IPS-18a (cell line): Measurements from ENCODE around the gene DUS3L.
"Not testable (repeated sequence)": the region's sequence is repeated elsewhere in the genome, so short reads cannot be mapped to it uniquely, and the experiment has no call there.

ENCODE experiments used
- H3K27ac ChIP-seq: one replicate; pipeline ENCODE4 v1.5.1; 2013; ENCODE audit warnings: low read length
- H3K27me3 ChIP-seq: one replicate; pipeline ENCODE4 v1.6.1; 2013; ENCODE audit warnings: mild to moderate bottlenecking, low read length; ENCODE audit not compliant: control insufficient read depth, insufficient read depth
- H3K36me3 ChIP-seq: one replicate; pipeline ENCODE4 v1.6.1; 2013; ENCODE audit warnings: low read depth, low read length; ENCODE audit not compliant: control insufficient read depth
- H3K4me1 ChIP-seq: one replicate; pipeline ENCODE4 v1.6.1; 2013; ENCODE audit warnings: low read depth, low read length; ENCODE audit not compliant: control insufficient read depth
- H3K4me3 ChIP-seq: one replicate; pipeline ENCODE4 v1.5.1; 2013; ENCODE audit warnings: low read length
- H3K9ac ChIP-seq: one replicate; pipeline ENCODE4 v1.6.1; 2013; ENCODE audit warnings: mild to moderate bottlenecking, low read length, moderate library complexity
- H3K9me3 ChIP-seq: one replicate; pipeline ENCODE4 v1.6.1; 2013; ENCODE audit warnings: low read depth, low read length; ENCODE audit not compliant: control insufficient read depth

Gene DUS3L

GRCh38 chr19:5780916-5781315, 10.0 kb downstream of the DUS3L start:
- H3K36me3 ChIP-seq: peaks cover 15% of the 10 kb centered on the region
- not testable (repeated sequence) for H3K9ac ChIP-seq, H3K27ac ChIP-seq, H3K4me1 ChIP-seq, H3K27me3 ChIP-seq, H3K9me3 ChIP-seq, H3K4me3 ChIP-seq

GRCh38 chr19:5778402-5778801, 12.6 kb downstream of the DUS3L start:
- Histone ChIP-seq H3K36me3 (no peaks in the 10 kb centered on the region), H3K27me3 (no peaks in the 10 kb centered on the region), H3K27ac (no peak overlapping the region), H3K9me3 (no peaks in the 10 kb centered on the region), H3K4me1 (no peaks in the 10 kb centered on the region), H3K9ac (no peak overlapping the region), H3K4me3 (no peak overlapping the region)

DNA sequence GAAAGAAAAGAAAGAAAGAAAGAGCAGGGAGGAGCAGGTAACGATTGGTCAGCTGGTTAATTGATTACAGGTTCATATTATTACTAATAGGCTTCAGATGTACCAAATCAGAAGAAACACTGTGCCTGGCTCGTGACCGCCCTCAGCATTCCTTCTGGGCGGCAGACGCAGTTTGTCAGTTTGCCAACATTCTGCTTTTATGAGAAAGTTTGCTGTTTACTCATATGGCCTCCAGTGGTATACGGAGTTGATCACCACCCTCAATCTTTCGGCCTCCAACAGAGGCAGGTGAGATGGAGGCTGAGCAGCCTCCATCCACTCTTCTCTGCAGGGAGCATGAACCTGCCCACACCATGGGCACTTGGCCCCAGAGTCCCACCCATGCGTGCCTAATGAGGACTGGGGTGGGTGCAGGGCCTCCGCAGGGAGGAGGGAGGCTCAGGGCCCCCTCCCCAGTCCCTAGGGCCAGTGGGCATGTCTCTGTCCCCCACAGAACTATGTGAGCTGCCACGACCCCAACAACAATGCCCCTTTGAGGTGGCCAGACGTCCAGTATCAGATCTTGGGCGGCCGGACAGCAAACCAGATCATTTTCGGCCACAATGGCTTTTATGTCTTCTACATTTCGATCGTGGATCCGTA, 15.2 kb downstream of the DUS3L start:
- H3K4me1 ChIP-seq: no peaks in the 10 kb centered on the region
- H3K4me3 ChIP-seq: no peak overlapping the region

DNA sequence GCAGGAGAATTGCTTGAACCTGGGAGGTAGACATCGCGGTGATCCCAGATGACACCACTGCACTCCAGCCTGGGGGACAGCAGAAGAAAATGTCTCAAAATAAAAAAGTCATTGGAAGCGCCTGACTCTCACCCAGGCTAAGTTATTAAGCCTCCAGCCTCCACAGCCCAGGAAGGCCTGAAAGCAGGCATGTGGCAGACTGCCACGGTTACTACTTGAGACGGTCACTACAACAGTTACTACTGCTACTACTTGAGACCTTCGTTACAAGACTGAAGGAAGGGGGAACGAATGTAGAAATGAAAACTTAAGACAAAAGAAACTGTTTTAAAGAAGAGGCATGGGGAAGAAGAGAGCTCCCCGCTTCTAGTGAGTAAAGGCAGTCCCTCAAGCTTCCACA, 16.0 kb downstream of the DUS3L start:
- Histone ChIP-seq H3K9me3 (no peaks in the 10 kb centered on the region), H3K9ac (no peak overlapping the region), H3K27ac (no peak overlapping the region), H3K27me3 (no peaks in the 10 kb centered on the region), H3K36me3 (no peaks in the 10 kb centered on the region), H3K4me1 (no peaks in the 10 kb centered on the region), H3K4me3 (no peak overlapping the region)

More for the DNA sequence above, 15.2 kb downstream of the DUS3L start:
- Histone ChIP-seq H3K9me3 (no peaks in the 10 kb centered on the region), H3K27ac (no peak overlapping the region), H3K9ac (no peak overlapping the region), H3K27me3 (no peaks in the 10 kb centered on the region), H3K36me3 (no peaks in the 10 kb centered on the region)

- no peaks in the 10 kb centered on the region for H3K9me3 ChIP-seq
- H3K27ac ChIP-seq: peak overlapping the region; percentile 45
- peak overlapping the region; percentile 38 for H3K9ac ChIP-seq
Observed at GRCh38 chr19:5773276-5773675, 17.7 kb downstream of the DUS3L start.

GRCh38 chr19:5772416-5772815, 18.5 kb downstream of the DUS3L start:
- no peak overlapping the region for H3K27ac ChIP-seq

More at GRCh38 chr19:5773276-5773675, 17.7 kb downstream of the DUS3L start:
- no peak overlapping the region for H3K4me3 ChIP-seq
- no peaks in the 10 kb centered on the region for H3K4me1 ChIP-seq
- no peaks in the 10 kb centered on the region for H3K27me3 ChIP-seq
- no peaks in the 10 kb centered on the region for H3K36me3 ChIP-seq

GRCh38 chr19:5767949-5768348, 23.0 kb downstream of the DUS3L start:
- Histone ChIP-seq H3K27me3 (no peaks in the 10 kb centered on the region), H3K27ac (no peak overlapping the region)

More at GRCh38 chr19:5772416-5772815, 18.5 kb downstream of the DUS3L start:
- Histone ChIP-seq H3K27me3 (no peaks in the 10 kb centered on the region), H3K4me3 (no peak overlapping the region), H3K4me1 (no peaks in the 10 kb centered on the region), H3K36me3 (no peaks in the 10 kb centered on the region), H3K9ac (no peak overlapping the region), H3K9me3 (no peaks in the 10 kb centered on the region)

GRCh38 chr19:5765220-5765619, 25.7 kb downstream of the DUS3L start:
- no peaks in the 10 kb centered on the region for H3K4me1 ChIP-seq
- H3K9me3 ChIP-seq: no peaks in the 10 kb centered on the region
- no peak overlapping the region for H3K4me3 ChIP-seq
- no peaks in the 10 kb centered on the region for H3K36me3 ChIP-seq
- H3K27ac ChIP-seq: no peak overlapping the region
- H3K27me3 ChIP-seq: no peaks in the 10 kb centered on the region
- H3K9ac ChIP-seq: no peak overlapping the region

More at GRCh38 chr19:5767949-5768348, 23.0 kb downstream of the DUS3L start:
- no peaks in the 10 kb centered on the region for H3K4me1 ChIP-seq
- H3K9ac ChIP-seq: no peak overlapping the region
- no peak overlapping the region for H3K4me3 ChIP-seq
- H3K9me3 ChIP-seq: no peaks in the 10 kb centered on the region
- no peaks in the 10 kb centered on the region for H3K36me3 ChIP-seq

GRCh38 chr19:5762608-5763217, 28.2 kb downstream of the DUS3L start:
- no peak overlapping the region for H3K4me3 ChIP-seq
- no peaks in the 10 kb centered on the region for H3K36me3 ChIP-seq
- H3K9me3 ChIP-seq: no peaks in the 10 kb centered on the region
- no peaks in the 10 kb centered on the region for H3K27me3 ChIP-seq
- H3K4me1 ChIP-seq: no peaks in the 10 kb centered on the region
- H3K9ac ChIP-seq: no peak overlapping the region
- no peak overlapping the region for H3K27ac ChIP-seq

DNA sequence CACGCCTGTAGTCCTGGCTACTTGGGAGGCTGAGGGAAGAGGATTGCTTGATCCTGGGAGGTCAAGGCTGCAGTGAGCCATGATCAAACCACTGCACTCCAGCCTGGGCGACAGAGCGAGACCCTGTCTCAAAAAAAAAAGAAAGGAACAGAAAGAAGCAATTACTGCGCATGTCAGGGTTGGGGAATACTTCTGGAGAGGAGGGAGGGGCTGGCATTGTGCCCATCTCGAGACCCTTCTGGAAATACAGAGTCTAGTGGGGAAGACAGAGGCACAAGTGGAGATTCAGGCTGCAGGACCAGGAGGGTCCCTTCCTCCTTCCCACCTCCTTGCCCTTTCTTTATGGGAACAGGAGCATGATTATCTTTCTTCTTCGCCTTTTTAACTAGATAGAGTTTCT, 37.2 kb downstream of the DUS3L start:
- Histone ChIP-seq H3K9me3 (no peaks in the 10 kb centered on the region), H3K9ac (no peak overlapping the region), H3K4me3 (no peak overlapping the region)

GRCh38 chr19:5751709-5752108, 39.3 kb downstream of the DUS3L start:
- no peak overlapping the region for H3K9ac ChIP-seq
- H3K27me3 ChIP-seq: no peaks in the 10 kb centered on the region

More for the DNA sequence above, 37.2 kb downstream of the DUS3L start:
- Histone ChIP-seq H3K4me1 (no peaks in the 10 kb centered on the region), H3K36me3 (no peaks in the 10 kb centered on the region), H3K27ac (no peak overlapping the region), H3K27me3 (no peaks in the 10 kb centered on the region)

DNA sequence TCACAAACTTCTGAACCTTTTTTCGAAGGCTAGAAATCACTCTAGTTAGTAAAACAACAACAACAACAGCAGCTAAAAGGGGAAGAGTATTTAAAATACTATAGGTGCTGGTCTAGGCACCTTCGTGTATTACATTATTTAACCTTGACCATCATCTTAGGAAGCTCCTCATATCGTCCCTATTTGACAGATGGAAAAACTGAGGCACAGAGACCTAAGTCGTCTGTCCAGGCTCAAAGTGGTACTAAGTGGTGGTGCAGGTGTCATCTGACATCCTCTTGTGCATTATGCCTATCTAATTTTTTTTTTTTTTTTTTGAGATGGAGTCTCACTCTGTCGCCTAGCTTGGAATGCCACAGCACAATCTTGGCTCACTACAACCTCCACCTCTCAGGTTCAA, 41.5 kb downstream of the DUS3L start:
- H3K27me3 ChIP-seq: no peaks in the 10 kb centered on the region
- H3K9ac ChIP-seq: no peak overlapping the region
- no peak overlapping the region for H3K4me3 ChIP-seq
- no peaks in the 10 kb centered on the region for H3K36me3 ChIP-seq
- no peaks in the 10 kb centered on the region for H3K9me3 ChIP-seq
- H3K27ac ChIP-seq: no peak overlapping the region
- no peaks in the 10 kb centered on the region for H3K4me1 ChIP-seq

More at GRCh38 chr19:5751709-5752108, 39.3 kb downstream of the DUS3L start:
- H3K4me3 ChIP-seq: no peak overlapping the region
- no peak overlapping the region for H3K27ac ChIP-seq
- no peaks in the 10 kb centered on the region for H3K36me3 ChIP-seq
- H3K4me1 ChIP-seq: no peaks in the 10 kb centered on the region
- no peaks in the 10 kb centered on the region for H3K9me3 ChIP-seq
